Activated T-cell treated with anti-CD3 and anti-CD28 coated beads, Interleukin-2, amount 50 U/mL, for 4 hours (primary cell): ENCODE measurements around the gene FAM236C. TPM values are rescaled to one million over a fixed set of nuclear protein-coding genes. Genes with fewer than 3 reads are reported as not detected.

Source experiments
- total RNA-seq, 3 donors: library from RNA; stranded (reverse); gene quantifications; one replicate each; pipeline ENCODE4 v1.2.1, GENCODE V29; 2021

FAM236C gene
- total RNA-seq, 3 donors from 2014 or later = not detected

Other genes starting within 250 kb of the FAM236C start
- 1 to 10 TPM; 3.1 to 9.3 (median 5.9) TPM for gene PHKA1, start 198.3 kb upstream of the FAM236C start, total RNA-seq
- gene DMRTC1B, start 135.7 kb upstream of the FAM236C start, total RNA-seq = not detected
- gene FAM236B, start 130.0 kb upstream of the FAM236C start, total RNA-seq = not detected
- gene FAM236D, start 104.4 kb upstream of the FAM236C start, total RNA-seq = not detected
- not detected for gene FAM236A, start 25.6 kb downstream of the FAM236C start, total RNA-seq
- gene DMRTC1, start 31.2 kb downstream of the FAM236C start, total RNA-seq = not detected
- gene PABPC1L2B, start 90.3 kb downstream of the FAM236C start, total RNA-seq = not detected
- not detected for gene PABPC1L2A, start 166.9 kb downstream of the FAM236C start, total RNA-seq